KMS-11 (cell line): ENCODE results near the gene KCNQ1OT1.

Source experiments
- H2AFZ ChIP-seq: fragments of 200-600 bp; sonication (generic); 2 replicates; pipeline ENCODE4 v1.6.1; 2016; ENCODE audit warnings: antibody characterized with exemption, mixed run types, low read depth
- H3K27ac ChIP-seq: fragments of 200-600 bp; sonication (generic); 2 replicates; pipeline ENCODE4 v1.6.1; 2016; ENCODE audit warnings: mild to moderate bottlenecking, mixed run types
- H3K27me3 ChIP-seq: fragments of 200-600 bp; sonication (generic); 2 replicates; pipeline ENCODE4 v1.6.1; 2017; ENCODE audit warnings: mild to moderate bottlenecking, low read depth, mixed run types, moderate library complexity; ENCODE audit not compliant: insufficient read depth
- H3K36me3 ChIP-seq: fragments of 200-600 bp; sonication (generic); 2 replicates; pipeline ENCODE4 v1.6.1; 2017; ENCODE audit warnings: mild to moderate bottlenecking, mixed run types; ENCODE audit not compliant: insufficient read depth
- H3K4me1 ChIP-seq: fragments of 200-600 bp; sonication (generic); 2 replicates; pipeline ENCODE4 v1.6.1; 2016; ENCODE audit warnings: mild to moderate bottlenecking, low read depth, mixed run types; ENCODE audit not compliant: poor library complexity, severe bottlenecking
- H3K4me2 ChIP-seq: fragments of 200-600 bp; sonication (generic); 2 replicates; pipeline ENCODE4 v1.7.0; 2016; ENCODE audit warnings: mild to moderate bottlenecking, mixed run types
- H3K4me3 ChIP-seq: fragments of 200-600 bp; sonication (generic); IDR thresholded peaks from 2 replicates; pipeline ENCODE4 v1.6.1; 2017; ENCODE audit warnings: low read depth, low read length, mixed read lengths; ENCODE audit not compliant: insufficient read depth
- H3K79me2 ChIP-seq: fragments of 200-600 bp; sonication (generic); 2 replicates; pipeline ENCODE4 v1.6.1; 2016; ENCODE audit warnings: low read depth, mixed run types; ENCODE audit not compliant: insufficient read depth
- H3K9ac ChIP-seq: fragments of 200-600 bp; sonication (generic); 2 replicates; pipeline ENCODE4 v1.6.1; 2016; ENCODE audit warnings: mild to moderate bottlenecking, mixed run types
- H4K20me1 ChIP-seq: fragments of 200-600 bp; sonication (generic); 2 replicates; pipeline ENCODE4 v1.6.1; 2016; ENCODE audit warnings: mild to moderate bottlenecking, mixed run types; ENCODE audit not compliant: insufficient read depth
- TF ChIP-seq, protein P1 (sequence below): fragments of 200-600 bp; sonication (generic); conservative IDR thresholded peaks from 2 replicates; pipeline ENCODE4 v1.6.1; 2017; ENCODE audit warnings: low read depth, mild to moderate bottlenecking, antibody characterized with exemption, low read length, moderate library complexity, mixed read lengths

The KCNQ1OT1 gene

DNA sequence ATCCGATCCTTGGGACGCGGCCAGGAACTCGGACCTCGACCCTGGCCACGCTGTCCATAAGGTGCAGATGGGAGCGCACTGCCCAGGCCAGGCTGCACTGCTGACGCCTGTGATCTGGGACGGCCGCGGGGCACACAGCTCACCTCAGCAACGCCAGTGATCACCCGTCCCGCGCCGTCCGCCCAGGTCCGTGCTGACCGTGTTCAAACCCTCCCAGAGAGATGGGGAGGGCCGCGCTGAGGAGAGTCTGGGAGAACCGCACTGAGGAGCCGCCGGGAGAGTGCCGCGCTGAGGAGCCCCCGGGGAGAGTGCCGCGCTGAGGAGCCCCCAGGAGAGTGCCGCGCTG is 636 bp downstream of the KCNQ1OT1 start:
- peaks cover 55% of the 10 kb centered on the region for H3K79me2 ChIP-seq

DNA sequence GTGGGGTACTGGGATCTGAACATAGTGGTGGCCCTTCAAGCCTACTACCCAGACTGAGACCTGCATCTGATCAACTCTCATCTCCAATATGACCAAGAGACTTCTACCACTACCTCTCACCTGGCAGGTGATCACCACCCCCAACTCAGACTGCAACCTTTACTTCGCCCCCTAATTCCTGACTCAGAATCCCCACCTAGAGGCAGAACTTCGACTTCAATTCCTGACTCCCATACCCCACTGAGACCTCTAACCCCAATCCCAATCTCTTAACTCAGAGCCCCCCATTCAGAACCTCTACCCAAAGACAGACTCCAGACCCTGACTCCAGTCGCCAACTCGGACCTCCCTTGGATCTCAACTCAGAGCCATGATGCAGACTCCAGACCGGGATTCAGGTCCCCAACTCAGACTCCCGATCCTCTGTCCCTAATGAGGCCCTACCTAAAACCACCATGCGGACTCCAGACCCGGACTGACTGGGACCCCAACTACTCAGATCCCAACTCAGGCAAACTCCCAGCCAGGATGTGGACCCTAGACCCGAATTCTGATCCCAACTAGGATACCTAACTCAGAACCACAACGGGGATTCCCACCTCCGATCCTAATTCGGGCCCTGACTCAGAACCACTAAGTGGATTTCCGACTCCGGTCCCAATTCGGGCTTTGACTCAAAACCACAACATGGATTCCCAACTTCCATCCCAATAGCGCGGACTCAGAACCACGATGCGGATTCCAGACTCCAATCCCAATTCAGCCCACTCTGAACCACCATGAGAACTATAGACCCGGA is 1.2 kb downstream of the KCNQ1OT1 start:
- Histone ChIP-seq H4K20me1 (peaks cover 22% of the 10 kb centered on the region), H3K4me1 (peaks cover 52% of the 10 kb centered on the region), H3K36me3 (no peaks in the 10 kb centered on the region), H3K9ac (peak overlapping the region; percentile 92), H3K79me2 (peaks cover 61% of the 10 kb centered on the region), H3K4me3 (no peak overlapping the region), H3K27ac (no peak overlapping the region; the same call in 1 of the 2 replicates), H3K27me3 (no peaks in the 10 kb centered on the region), H2AFZ (no peak overlapping the region), H3K4me2 (peak overlapping the region; percentile 85)
- TF ChIP-seq, protein P1, sequence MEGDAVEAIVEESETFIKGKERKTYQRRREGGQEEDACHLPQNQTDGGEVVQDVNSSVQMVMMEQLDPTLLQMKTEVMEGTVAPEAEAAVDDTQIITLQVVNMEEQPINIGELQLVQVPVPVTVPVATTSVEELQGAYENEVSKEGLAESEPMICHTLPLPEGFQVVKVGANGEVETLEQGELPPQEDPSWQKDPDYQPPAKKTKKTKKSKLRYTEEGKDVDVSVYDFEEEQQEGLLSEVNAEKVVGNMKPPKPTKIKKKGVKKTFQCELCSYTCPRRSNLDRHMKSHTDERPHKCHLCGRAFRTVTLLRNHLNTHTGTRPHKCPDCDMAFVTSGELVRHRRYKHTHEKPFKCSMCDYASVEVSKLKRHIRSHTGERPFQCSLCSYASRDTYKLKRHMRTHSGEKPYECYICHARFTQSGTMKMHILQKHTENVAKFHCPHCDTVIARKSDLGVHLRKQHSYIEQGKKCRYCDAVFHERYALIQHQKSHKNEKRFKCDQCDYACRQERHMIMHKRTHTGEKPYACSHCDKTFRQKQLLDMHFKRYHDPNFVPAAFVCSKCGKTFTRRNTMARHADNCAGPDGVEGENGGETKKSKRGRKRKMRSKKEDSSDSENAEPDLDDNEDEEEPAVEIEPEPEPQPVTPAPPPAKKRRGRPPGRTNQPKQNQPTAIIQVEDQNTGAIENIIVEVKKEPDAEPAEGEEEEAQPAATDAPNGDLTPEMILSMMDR, result no peak

More for the DNA sequence above, 636 bp downstream of the KCNQ1OT1 start:
- Histone ChIP-seq H3K4me3 (no peak overlapping the region), H4K20me1 (peaks cover 22% of the 10 kb centered on the region), H3K9ac (peak overlapping the region; percentile 92), H3K36me3 (no peaks in the 10 kb centered on the region), H3K27me3 (no peaks in the 10 kb centered on the region), H3K4me1 (peaks cover 48% of the 10 kb centered on the region), H3K4me2 (peak overlapping the region; percentile 85), H2AFZ (no peak overlapping the region), H3K27ac (no peak overlapping the region; the same call in 1 of the 2 replicates)
- TF ChIP-seq, protein P1, result no peak

DNA sequence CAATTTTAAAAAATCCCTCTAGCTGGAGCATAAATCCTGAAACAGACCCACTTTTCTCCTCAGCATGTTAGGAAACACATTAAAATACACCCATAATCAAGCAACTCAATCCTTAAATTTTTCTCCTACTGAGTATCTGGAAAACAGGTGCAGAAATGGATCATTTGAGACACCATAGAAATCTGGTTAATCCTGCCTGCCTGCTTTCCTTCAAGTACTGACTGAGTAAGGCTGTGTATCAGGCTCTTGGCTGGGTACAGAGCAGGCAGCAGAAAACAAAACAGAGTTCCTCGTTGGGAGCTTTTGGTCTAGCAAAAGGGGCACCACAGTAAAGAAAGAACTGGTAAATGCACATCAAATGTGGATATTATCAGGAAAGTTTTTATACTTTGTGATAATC is 1.9 kb downstream of the KCNQ1OT1 start:
- Histone ChIP-seq H3K27ac (no peak overlapping the region), H3K36me3 (no peaks in the 10 kb centered on the region), H3K4me1 (peaks cover 56% of the 10 kb centered on the region), H2AFZ (no peak overlapping the region), H4K20me1 (peaks cover 22% of the 10 kb centered on the region), H3K9ac (peak overlapping the region; percentile 92; the same call in 1 of the 2 replicates), H3K4me2 (peak overlapping the region; percentile 85), H3K79me2 (peaks cover 68% of the 10 kb centered on the region), H3K4me3 (no peak overlapping the region), H3K27me3 (no peaks in the 10 kb centered on the region)
- TF ChIP-seq, protein P1, result no peak

DNA sequence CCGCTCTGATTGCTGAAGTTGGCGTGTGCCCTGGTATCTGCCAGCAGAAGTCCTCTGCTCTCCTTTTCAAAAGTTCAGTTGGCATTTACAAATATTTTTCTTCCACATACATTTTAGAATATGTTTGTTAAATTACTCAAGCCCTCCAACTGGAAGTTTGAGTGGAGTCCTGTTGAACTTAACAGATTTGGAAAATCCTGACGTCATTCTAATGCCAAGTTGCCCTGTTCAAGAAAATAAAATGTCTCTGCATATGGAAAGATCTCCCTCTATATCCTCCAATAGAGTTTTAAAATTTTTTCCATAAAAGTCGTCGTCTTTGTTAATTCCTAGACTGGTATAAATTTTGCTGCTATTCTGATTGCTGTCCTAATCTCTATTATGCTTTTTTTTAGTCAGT is 3.3 kb downstream of the KCNQ1OT1 start:
- H4K20me1 ChIP-seq, result peaks cover 22% of the 10 kb centered on the region
- peaks cover 68% of the 10 kb centered on the region for H3K4me1 ChIP-seq
- no peak overlapping the region for H3K9ac ChIP-seq
- no peak overlapping the region for H2AFZ ChIP-seq
- H3K4me2 ChIP-seq, result peak overlapping the region; percentile 85
- H3K4me3 ChIP-seq, result no peak overlapping the region
- no peaks in the 10 kb centered on the region for H3K27me3 ChIP-seq
- H3K27ac ChIP-seq, result no peak overlapping the region
- TF ChIP-seq, protein P1, result no peak
- H3K36me3 ChIP-seq, result no peaks in the 10 kb centered on the region
- peaks cover 82% of the 10 kb centered on the region for H3K79me2 ChIP-seq
